OCI-LY1 (cell line): ENCODE results near the gene ZNF646.

ENCODE experiments used
- EZH2 ChIP-seq: fragments of 200-600 bp; sonication (generic), shearing (Covaris generic); IDR thresholded peaks from 2 replicates; pipeline ENCODE4 v1.8.0; 2017; ENCODE audit warnings: borderline replicate concordance, mixed run types, mild to moderate bottlenecking, antibody characterized with exemption, low read length, moderate library complexity, mixed read lengths
- TF ChIP-seq, protein P1 (sequence below): fragments of 200-600 bp; sonication (generic), shearing (Covaris generic); IDR thresholded peaks from 2 replicates; pipeline ENCODE4 v1.5.1; 2017; ENCODE audit warnings: mild to moderate bottlenecking, antibody characterized with exemption, low read length, moderate library complexity, mixed read lengths

- TF ChIP-seq, protein P1, sequence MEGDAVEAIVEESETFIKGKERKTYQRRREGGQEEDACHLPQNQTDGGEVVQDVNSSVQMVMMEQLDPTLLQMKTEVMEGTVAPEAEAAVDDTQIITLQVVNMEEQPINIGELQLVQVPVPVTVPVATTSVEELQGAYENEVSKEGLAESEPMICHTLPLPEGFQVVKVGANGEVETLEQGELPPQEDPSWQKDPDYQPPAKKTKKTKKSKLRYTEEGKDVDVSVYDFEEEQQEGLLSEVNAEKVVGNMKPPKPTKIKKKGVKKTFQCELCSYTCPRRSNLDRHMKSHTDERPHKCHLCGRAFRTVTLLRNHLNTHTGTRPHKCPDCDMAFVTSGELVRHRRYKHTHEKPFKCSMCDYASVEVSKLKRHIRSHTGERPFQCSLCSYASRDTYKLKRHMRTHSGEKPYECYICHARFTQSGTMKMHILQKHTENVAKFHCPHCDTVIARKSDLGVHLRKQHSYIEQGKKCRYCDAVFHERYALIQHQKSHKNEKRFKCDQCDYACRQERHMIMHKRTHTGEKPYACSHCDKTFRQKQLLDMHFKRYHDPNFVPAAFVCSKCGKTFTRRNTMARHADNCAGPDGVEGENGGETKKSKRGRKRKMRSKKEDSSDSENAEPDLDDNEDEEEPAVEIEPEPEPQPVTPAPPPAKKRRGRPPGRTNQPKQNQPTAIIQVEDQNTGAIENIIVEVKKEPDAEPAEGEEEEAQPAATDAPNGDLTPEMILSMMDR: no peak
- no peak for TF ChIP-seq EZH2
These were observed 9.8 kb downstream of the ZNF646 start for GRCh38 chr16:31083981-31084380.
